Heart left ventricle (tissue), 16 donors: Measurements from ENCODE around the gene ST3GAL5. TPM values are rescaled to one million over a fixed set of nuclear protein-coding genes. Genes with fewer than 3 reads are reported as not detected.

Experiments
- ATAC-seq, 4 donors: fragments of 200-7000 bp; cut with Tn5 transposase; one replicate each; pipeline ENCODE4 v1.9.1; 2020 to 2022; ENCODE audit warnings: moderate library complexity in 4 of 4, mild to moderate bottlenecking in 3 of 4, moderate number of reproducible peaks in 1 of 4
- DNase-seq, 5 donors: peaks; one replicate each; pipeline ENCODE4 v3.0.0-alpha.2; 2020
- H3K27ac ChIP-seq, 12 donors: fragments of 200-600 bp; sonication (generic) in 4 of 12; one replicate each; pipeline versions ENCODE4 v1.5.0 to v1.8.0; 2016 to 2022; ENCODE audit warnings: mild to moderate bottlenecking in 2 of 12
- H3K27me3 ChIP-seq, 9 donors: fragments of 200-600 bp; sonication (generic) in 2 of 9; one replicate each; pipeline versions ENCODE4 v1.5.1 to v1.8.0; 2016 to 2022; ENCODE audit warnings: mild to moderate bottlenecking in 3 of 9
- H3K36me3 ChIP-seq, 9 donors: fragments of 200-600 bp; sonication (generic) in 2 of 9; one replicate each; pipeline versions ENCODE4 v1.5.0 to v1.8.0; 2018 to 2022; ENCODE audit warnings: mild to moderate bottlenecking in 2 of 9
- H3K4me1 ChIP-seq, 12 donors: fragments of 200-600 bp; sonication (generic) in 4 of 12; one replicate each; pipeline versions ENCODE4 v1.5.0 to v1.8.0; 2016 to 2022; ENCODE audit warnings: mild to moderate bottlenecking in 3 of 12
- H3K4me3 ChIP-seq, 12 donors: fragments of 200-600 bp; sonication (generic) in 4 of 12; one replicate each; pipeline versions ENCODE4 v1.5.0 to v1.8.0; 2017 to 2022; ENCODE audit warnings: mild to moderate bottlenecking in 9 of 12, moderate library complexity in 4 of 12
- H3K9me3 ChIP-seq, 12 donors: fragments of 200-600 bp; sonication (generic) in 4 of 12; one replicate each; pipeline versions ENCODE4 v1.5.0 to v1.8.0; 2016 to 2022; ENCODE audit warnings: mild to moderate bottlenecking in 1 of 12
- POLR2A ChIP-seq, 2 donors: fragments of 450-650 bp; IDR thresholded peaks; one replicate each; pipeline ENCODE4 v1.6.1; 2017; ENCODE audit warnings: antibody characterized with exemption in 2 of 2, mild to moderate bottlenecking in 2 of 2, moderate library complexity in 2 of 2
- WGBS, 4 donors: extraction: QIAGEN DNeasy Blood & Tissue Kit in 2 of 4; methylation state at CpG; one replicate each; pipeline versions ENCODE4 v1.1.5 to v1.1.7; 2013 to 2018; 5-methylcytosine and 5-hydroxymethylcytosine counted together
- intact Hi-C, 10 donors: fragments of 100-400 bp; cut with DNase I; formaldehyde crosslinking; loops; one replicate each; pipeline versions ENCODE4 v1.11.1 to v1.14.2; 2022
- polyA plus RNA-seq, 2 donors: library from polyadenylated mRNA; stranded (reverse); fragments of 200-250 nt; gene quantifications; one replicate each; pipeline ENCODE4 v1.2.3, GENCODE V29; 2013
- total RNA-seq, 9 donors: library from RNA; depleted of rRNA in 2 of 9; stranded (reverse); fragments of >200 nt in 2 of 9; fragmentation: NEBNext Ultra II Directional in 3 of 9; extraction: Animal tissue kit (Norgen Biotek cat#: 25700) in 3 of 9; gene quantifications; one replicate each; pipeline versions ENCODE4 v1.1.0 to v1.2.4, GENCODE V29; 2016 to 2023
- TF ChIP-seq, protein P1 (sequence below), 12 donors: fragments of 200-600 bp; sonication (generic) in 4 of 12; IDR thresholded peaks; one replicate each; pipeline versions ENCODE4 v1.5.0 to v1.8.0; 2018 to 2022; ENCODE audit warnings: antibody characterized with exemption in 12 of 12, mild to moderate bottlenecking in 5 of 12
- donor health status: ischemic (EF 13 %, LVEDD 7.1; RV severe dilation, severe dysfunction).
- donor health status: healthy with polysubstance abuse.
- donor health status: DM: no; HTN: yes; CAD: no.
- donor health status: DM: no; HTN: no; CAD: no.
- donor health status: ischemic (EF 25% LVEDD 6.9; RV normal size, moderate dysfunction).
- donor health status: ischemic (EF 25% LVEDD 5.7; RV mildly dilated, moderate dysfunction).
- donor health status: healthy.
- donor health status: DM: yes; HTN: yes; CAD: no.
- donor health status: ischemic (EF 35%, LVEDD 5.7; RV mildly dilated, moderate dysfunction).
- donor health status: nonischemic (EF 11% LVEDD 7.7; RV severe dilation, severe dysfunction).
- donor health status: DM: yes; HTN: yes; CAD: no.
- donor health status: PGD.
- donor health status: ischemic (EF 29% LVEDD 5.4; RV normal size, mild dysfunction).
- donor health status: nonischemic (EF 23%, LVEDD 6.1; RV moderate dilation, normal function).

The ST3GAL5 gene
- total and polyA plus RNA-seq, 11 donors = 2.0 to 21.1 (median 4.0) TPM

DNA sequence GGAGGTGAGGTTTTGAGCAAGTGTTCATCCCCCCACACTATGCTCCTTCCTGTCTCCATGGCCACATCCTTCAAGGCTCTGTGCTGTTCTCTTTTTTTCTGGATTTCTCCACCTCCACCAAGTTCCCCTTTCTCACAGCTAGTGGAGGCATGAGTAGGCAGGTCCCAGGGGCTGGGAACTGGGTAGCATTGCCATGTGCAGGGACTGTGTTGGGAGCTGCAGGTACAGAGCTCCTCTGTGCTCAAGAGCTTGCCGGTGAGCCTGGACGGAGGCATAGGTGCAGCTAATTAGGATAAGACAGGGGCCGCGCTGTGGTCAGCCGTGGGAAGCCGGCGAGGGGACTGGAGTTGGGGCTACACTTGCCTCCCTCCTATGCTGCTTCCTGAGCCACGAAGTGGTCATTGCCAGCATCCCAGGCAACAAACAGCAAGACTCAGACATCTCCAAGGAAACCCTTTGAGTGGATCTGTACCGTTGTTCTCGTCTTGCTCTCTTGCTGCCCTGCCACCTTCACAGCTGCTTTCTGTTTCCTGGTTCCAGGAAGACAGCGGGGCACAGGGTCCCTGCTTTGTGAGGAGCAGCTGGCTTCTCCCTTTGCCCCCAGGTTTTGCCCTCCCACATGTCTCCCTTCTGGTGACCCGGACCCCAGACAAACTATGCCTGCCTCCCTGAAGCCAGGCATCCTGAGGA is 98.1 kb downstream of the ST3GAL5 start:
- DNase-seq = peak in 3 of 5 donors; percentile 16 to 49 (median 24)
- peaks cover 23 to 76% (median 50%) of the 10 kb centered on the region in 12 donors for H3K4me1 ChIP-seq
- 82 to 85% (median 84%) methylated on average over 6 to 12 of the region's 12 CpGs for WGBS, 4 donors

DNA sequence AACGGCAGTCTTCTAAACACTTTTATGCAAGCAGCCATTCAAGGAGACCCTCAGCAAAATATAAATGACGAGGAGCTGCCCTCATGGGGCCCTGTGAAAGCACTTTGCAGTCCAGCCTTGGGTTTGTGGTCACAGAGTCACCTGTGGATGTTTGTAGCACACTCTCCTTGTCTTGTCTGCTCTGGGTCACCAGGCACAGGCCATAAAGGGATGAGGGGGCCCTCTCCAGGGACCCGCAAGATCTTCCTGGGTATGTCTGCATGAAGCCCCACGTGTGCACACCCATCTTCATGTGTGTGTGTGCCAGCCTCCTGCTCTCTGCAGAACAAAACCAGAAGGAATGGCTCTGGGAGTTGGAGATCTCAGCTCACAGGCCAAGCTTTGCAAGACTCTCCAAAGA is 98.8 kb downstream of the ST3GAL5 start:
- Histone ChIP-seq H3K27me3 (no peaks in the 10 kb centered on the region), H3K4me3 (no peak overlapping the region), H3K36me3 (peaks cover 0 to 30% (median 17%) of the 10 kb centered on the region in 9 donors), H3K4me1 (peaks cover 27 to 76% (median 50%) of the 10 kb centered on the region in 12 donors), H3K27ac (no peak overlapping the region), H3K9me3 (no peaks in the 10 kb centered on the region)
- TF ChIP-seq POLR2A (IDR thresholded peaks at IDR 0.05) = no peak
- TF ChIP-seq, protein P1, sequence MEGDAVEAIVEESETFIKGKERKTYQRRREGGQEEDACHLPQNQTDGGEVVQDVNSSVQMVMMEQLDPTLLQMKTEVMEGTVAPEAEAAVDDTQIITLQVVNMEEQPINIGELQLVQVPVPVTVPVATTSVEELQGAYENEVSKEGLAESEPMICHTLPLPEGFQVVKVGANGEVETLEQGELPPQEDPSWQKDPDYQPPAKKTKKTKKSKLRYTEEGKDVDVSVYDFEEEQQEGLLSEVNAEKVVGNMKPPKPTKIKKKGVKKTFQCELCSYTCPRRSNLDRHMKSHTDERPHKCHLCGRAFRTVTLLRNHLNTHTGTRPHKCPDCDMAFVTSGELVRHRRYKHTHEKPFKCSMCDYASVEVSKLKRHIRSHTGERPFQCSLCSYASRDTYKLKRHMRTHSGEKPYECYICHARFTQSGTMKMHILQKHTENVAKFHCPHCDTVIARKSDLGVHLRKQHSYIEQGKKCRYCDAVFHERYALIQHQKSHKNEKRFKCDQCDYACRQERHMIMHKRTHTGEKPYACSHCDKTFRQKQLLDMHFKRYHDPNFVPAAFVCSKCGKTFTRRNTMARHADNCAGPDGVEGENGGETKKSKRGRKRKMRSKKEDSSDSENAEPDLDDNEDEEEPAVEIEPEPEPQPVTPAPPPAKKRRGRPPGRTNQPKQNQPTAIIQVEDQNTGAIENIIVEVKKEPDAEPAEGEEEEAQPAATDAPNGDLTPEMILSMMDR (IDR thresholded peaks at IDR 0.05) = no peak
- 84 to 93% (median 85%) methylated on average over 4 of the region's 4 CpGs for WGBS, 4 donors
- ATAC-seq = no peak
- intact Hi-C loops = no loop called here
- DNase-seq = peak in 2 of 5 donors; percentile 1 to 20

More for the DNA sequence above, 98.1 kb downstream of the ST3GAL5 start:
- Histone ChIP-seq H3K27ac (no peak overlapping the region), H3K36me3 (peaks cover 0 to 29% (median 17%) of the 10 kb centered on the region in 9 donors), H3K9me3 (no peaks in the 10 kb centered on the region), H3K27me3 (no peaks in the 10 kb centered on the region), H3K4me3 (no peak overlapping the region)
- no peak for TF ChIP-seq POLR2A (IDR thresholded peaks at IDR 0.05)
- no peak for ATAC-seq
- intact Hi-C loops = no loop called here

DNA sequence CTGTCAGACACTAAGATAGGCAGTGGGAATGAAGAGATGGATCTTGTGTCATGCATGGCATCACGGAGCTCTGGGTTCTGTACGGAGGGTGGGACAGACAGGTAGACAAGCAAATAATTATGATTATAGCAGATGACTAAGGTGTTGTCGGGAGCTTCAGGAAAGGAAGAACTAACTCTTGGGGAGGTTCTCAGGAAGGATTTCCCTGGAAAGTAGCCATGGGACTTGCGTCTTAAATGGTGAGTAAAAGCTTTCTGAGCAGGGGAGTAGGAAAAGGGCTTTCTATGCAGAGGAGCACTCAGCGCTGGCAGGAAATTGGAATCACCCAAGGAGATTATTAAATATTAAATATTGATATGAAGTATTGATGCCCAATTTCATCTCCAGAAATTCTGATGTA is 99.5 kb downstream of the ST3GAL5 start:
- Histone ChIP-seq H3K27me3 (no peaks in the 10 kb centered on the region), H3K9me3 (no peaks in the 10 kb centered on the region), H3K27ac (no peak overlapping the region), H3K4me1 (peaks cover 22 to 74% (median 46%) of the 10 kb centered on the region in 12 donors), H3K4me3 (no peak overlapping the region), H3K36me3 (peaks cover 0 to 34% (median 22%) of the 10 kb centered on the region in 9 donors)
- no peak for ATAC-seq
- no peak for DNase-seq
- intact Hi-C loops = no loop called here
- WGBS, 4 donors = 53 to 88% (median 77%) methylated on average over 5 of the region's 5 CpGs
- TF ChIP-seq POLR2A (IDR thresholded peaks at IDR 0.05) = no peak
- TF ChIP-seq, protein P1 (IDR thresholded peaks at IDR 0.05) = no peak

DNA sequence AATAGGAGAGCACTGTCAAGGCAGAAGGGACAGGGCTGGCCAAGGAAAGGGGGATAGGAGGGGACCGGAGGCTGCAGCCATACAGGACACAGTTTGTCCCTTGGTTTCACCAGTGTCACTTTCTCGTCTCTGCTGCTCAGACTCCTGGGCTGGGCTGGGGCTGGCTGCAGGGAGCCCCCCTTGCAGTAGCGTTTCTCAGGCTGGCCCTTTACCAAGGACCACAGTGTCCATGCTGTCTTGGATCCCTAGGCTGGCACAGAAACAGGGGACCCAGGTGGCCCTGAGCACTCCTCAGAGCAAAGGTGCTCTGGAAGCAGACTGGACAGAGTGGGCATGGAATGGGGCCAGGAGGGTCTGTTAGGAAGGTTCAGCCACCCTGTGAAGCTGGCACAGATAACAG is 100.2 kb downstream of the ST3GAL5 start:
- H3K36me3 ChIP-seq = peaks cover 0 to 39% (median 22%) of the 10 kb centered on the region in 9 donors
- no peak overlapping the region for H3K27ac ChIP-seq
- WGBS, 4 donors = 75 to 98% (median 79%) methylated on average over 2 to 3 of the region's 3 CpGs
- H3K27me3 ChIP-seq = no peaks in the 10 kb centered on the region
- TF ChIP-seq, protein P1 (IDR thresholded peaks at IDR 0.05) = no peak
- TF ChIP-seq POLR2A (IDR thresholded peaks at IDR 0.05) = no peak
- ATAC-seq (no peak), DNase-seq (peak in 2 of 5 donors; percentile 17 to 37)
- no peak overlapping the region for H3K4me3 ChIP-seq
- H3K4me1 ChIP-seq = peaks cover 19 to 71% (median 39%) of the 10 kb centered on the region in 12 donors
- intact Hi-C loops = no loop called here
- H3K9me3 ChIP-seq = no peaks in the 10 kb centered on the region
